ENCODE data around the gene LYAR. TPM values are rescaled to one million over a fixed set of nuclear protein-coding genes. Genes with fewer than 3 reads are reported as not detected.

The LYAR gene
- polyA plus RNA-seq, 1 of the 3 experiments (the other 2 are of a cell fraction), result 11.2 TPM

GRCh38 chr4:4320951-4321714, 31.2 kb upstream of the LYAR start:
- no peaks in the 10 kb centered on the region for H3K9me3 ChIP-seq
- H3K4me3 ChIP-seq (ENCODE audit: low read depth in 2 of 2, low read length in 1 of 2), result no peak overlapping the region
- peaks cover 6 to 34% of the 10 kb centered on the region in 2 experiments for H3K36me3 ChIP-seq (replicated peaks in 1 of 2; ENCODE audit: control insufficient read depth in 1 of 2, insufficient read depth in 2 of 2, low read length in 1 of 2)
- TF ChIP-seq CTCF (IDR thresholded peaks at IDR 0.05), result no peak
- no peak for TF ChIP-seq TEAD4 (IDR thresholded peaks at IDR 0.05; ENCODE audit: borderline replicate concordance, insufficient read depth)
- TF ChIP-seq FOXJ3 (CRISPR knock-in tag; IDR thresholded peaks at IDR 0.05), result no peak
- TF ChIP-seq MXI1 (IDR thresholded peaks at IDR 0.05; ENCODE audit: low read depth, low read length), result no peak
- no peak for TF ChIP-seq GATA2 (CRISPR knock-in tag; IDR thresholded peaks at IDR 0.05)
- TF ChIP-seq USF2 (IDR thresholded peaks at IDR 0.05; ENCODE audit: borderline replicate concordance, low read depth, low read length), result no peak
- no peak for TF ChIP-seq FOXM1 (IDR thresholded peaks at IDR 0.05; ENCODE audit: low read depth)
- no peak for TF ChIP-seq GABPA (IDR thresholded peaks at IDR 0.05; ENCODE audit: low read depth)
- no peak for TF ChIP-seq TAF1 (IDR thresholded peaks at IDR 0.05; ENCODE audit: borderline replicate concordance, low read depth, low read length)
- no peak for TF ChIP-seq SMC3 (IDR thresholded peaks at IDR 0.05; ENCODE audit: low read depth, low read length)
- no peak for TF ChIP-seq JUND (IDR thresholded peaks at IDR 0.05)
- no peak for TF ChIP-seq USF1 (IDR thresholded peaks at IDR 0.05; ENCODE audit: borderline replicate concordance, low read depth)
- H2AFZ ChIP-seq (ENCODE audit: low read depth), result no peak overlapping the region
- H3K27ac ChIP-seq (ENCODE audit: low read depth in 2 of 2, low read length in 1 of 2), result no peak overlapping the region
- 93% methylated on average over 22 of the region's 26 CpGs for WGBS (ENCODE audit: low lambda C conversion rate)
- no peak for DNase-seq
- no peak overlapping the region for H3K4me2 ChIP-seq
- H3K9ac ChIP-seq, result no peak overlapping the region
- no peaks in the 10 kb centered on the region for H3K79me2 ChIP-seq (ENCODE audit: insufficient read depth)
- no peaks in the 10 kb centered on the region for H3F3A ChIP-seq (replicated peaks; ENCODE audit: insufficient read depth)
- H3K9me2 ChIP-seq, result no peaks in the 10 kb centered on the region
- H3K4me1 ChIP-seq (ENCODE audit: control insufficient read depth in 1 of 2, insufficient read depth in 2 of 2, low read depth in 1 of 2, low read length in 1 of 2), result no peaks in the 10 kb centered on the region
- ChIA-PET CTCF (no interaction called here), POLR2A (no interaction called here)
- no peaks in the 10 kb centered on the region for H3K27me3 ChIP-seq (ENCODE audit: insufficient read depth)
- H4K20me1 ChIP-seq (ENCODE audit: insufficient read depth), result no peaks in the 10 kb centered on the region

- Histone ChIP-seq H2AFZ (ENCODE audit: low read depth) (no peak overlapping the region), H3K4me2 (no peak overlapping the region), H3K4me3 (ENCODE audit: low read depth in 2 of 2, low read length in 1 of 2) (no peak overlapping the region), H3F3A (replicated peaks; ENCODE audit: insufficient read depth) (no peaks in the 10 kb centered on the region), H3K9ac (no peak overlapping the region), H3K9me3 (no peaks in the 10 kb centered on the region), H3K9me2 (no peaks in the 10 kb centered on the region), H3K27me3 (ENCODE audit: insufficient read depth) (no peaks in the 10 kb centered on the region), H3K36me3 (replicated peaks in 1 of 2; ENCODE audit: control insufficient read depth in 1 of 2, insufficient read depth in 2 of 2, low read length in 1 of 2) (peaks cover 6 to 40% of the 10 kb centered on the region in 2 experiments), H3K79me2 (ENCODE audit: insufficient read depth) (no peaks in the 10 kb centered on the region), H3K27ac (ENCODE audit: low read depth in 2 of 2, low read length in 1 of 2) (no peak overlapping the region), H4K20me1 (ENCODE audit: insufficient read depth) (no peaks in the 10 kb centered on the region), H3K4me1 (ENCODE audit: control insufficient read depth in 1 of 2, insufficient read depth in 2 of 2, low read depth in 1 of 2, low read length in 1 of 2) (peaks cover 0 to 4% of the 10 kb centered on the region in 2 experiments; a peak in 1 of 4 replicates)
- CTCF ChIA-PET, result no interaction called here
- POLR2A ChIA-PET, result no interaction called here
- WGBS (ENCODE audit: low lambda C conversion rate), result 95% methylated on average over 13 of the region's 15 CpGs
- DNase-seq, result no peak
- TF ChIP-seq MAX (IDR thresholded peaks at IDR 0.05; ENCODE audit: low read depth) (no peak), SIN3A (IDR thresholded peaks at IDR 0.05; ENCODE audit: borderline replicate concordance, low read depth, low read length) (no peak), RAD21 (IDR thresholded peaks at IDR 0.05; ENCODE audit: low read length) (no peak), RFX5 (IDR thresholded peaks at IDR 0.05; ENCODE audit: low read length) (no peak), FOSL2 (IDR thresholded peaks at IDR 0.05; ENCODE audit: borderline replicate concordance, low read depth) (no peak), JUND (IDR thresholded peaks at IDR 0.05) (no peak), NRF1 (IDR thresholded peaks at IDR 0.05; ENCODE audit: low read depth, low read length) (no peak), TEAD4 (IDR thresholded peaks at IDR 0.05; ENCODE audit: borderline replicate concordance, insufficient read depth) (no peak), EZH2phosphoT487 (IDR thresholded peaks at IDR 0.05; ENCODE audit: borderline replicate concordance, low read depth) (no peak), RXRA (IDR thresholded peaks at IDR 0.05; ENCODE audit: borderline replicate concordance, low read depth) (no peak), ZBTB33 (IDR thresholded peaks at IDR 0.05; ENCODE audit: borderline replicate concordance, low read depth) (no peak)
These were observed 30.6 kb upstream of the LYAR start for GRCh38 chr4:4320528-4320927.

All from SK-N-SH (cell line).